ENCODE results near the gene ADARB2. TPM values are rescaled to one million over a fixed set of nuclear protein-coding genes. Genes with fewer than 3 reads are reported as not detected.

Gene ADARB2
- total RNA-seq, 4 donors from 2014 or later: 0.13 to 6.1 (median 0.57) TPM

DNA sequence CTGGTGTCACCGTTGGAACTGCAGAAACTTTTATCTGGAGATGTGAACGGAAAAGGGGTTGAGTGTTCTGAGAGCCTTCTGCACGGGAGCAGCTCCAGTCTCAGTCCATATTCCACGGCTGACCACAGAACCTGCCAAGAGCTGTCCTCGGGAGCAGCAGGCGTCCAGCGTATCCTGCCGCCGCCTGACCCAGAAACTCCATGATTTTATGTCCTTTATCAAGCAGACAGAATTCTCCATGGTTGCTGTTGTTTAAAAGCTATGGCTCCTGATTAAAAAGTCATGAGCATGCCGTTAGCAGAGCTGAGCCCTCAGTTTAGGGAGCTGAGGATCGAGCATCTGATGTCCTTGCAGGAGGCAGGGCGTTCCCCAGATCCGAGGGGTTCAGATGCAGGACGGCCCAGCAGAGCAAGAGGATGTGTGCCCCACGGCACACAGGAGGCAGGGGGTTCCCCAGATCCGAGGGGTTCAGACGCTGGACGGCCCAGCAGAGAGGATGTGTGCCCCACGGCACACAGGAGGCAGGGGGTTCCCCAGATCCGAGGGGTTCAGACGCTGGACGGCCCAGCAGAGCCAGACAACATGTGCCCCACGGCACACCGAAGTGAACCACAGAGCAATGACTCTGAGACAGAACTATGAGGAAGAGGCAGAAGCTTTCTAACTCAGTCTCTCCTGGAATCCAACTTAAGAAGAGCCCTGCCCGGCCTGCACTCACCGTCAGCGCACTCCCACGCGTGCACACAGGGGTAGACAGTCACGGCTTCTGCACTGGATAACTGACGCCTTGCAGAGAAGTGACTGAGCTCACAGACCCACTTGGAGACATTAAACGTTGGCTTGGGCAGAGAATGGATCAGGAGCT is 584.7 kb downstream of the ADARB2 start:
- TF ChIP-seq, protein P1, sequence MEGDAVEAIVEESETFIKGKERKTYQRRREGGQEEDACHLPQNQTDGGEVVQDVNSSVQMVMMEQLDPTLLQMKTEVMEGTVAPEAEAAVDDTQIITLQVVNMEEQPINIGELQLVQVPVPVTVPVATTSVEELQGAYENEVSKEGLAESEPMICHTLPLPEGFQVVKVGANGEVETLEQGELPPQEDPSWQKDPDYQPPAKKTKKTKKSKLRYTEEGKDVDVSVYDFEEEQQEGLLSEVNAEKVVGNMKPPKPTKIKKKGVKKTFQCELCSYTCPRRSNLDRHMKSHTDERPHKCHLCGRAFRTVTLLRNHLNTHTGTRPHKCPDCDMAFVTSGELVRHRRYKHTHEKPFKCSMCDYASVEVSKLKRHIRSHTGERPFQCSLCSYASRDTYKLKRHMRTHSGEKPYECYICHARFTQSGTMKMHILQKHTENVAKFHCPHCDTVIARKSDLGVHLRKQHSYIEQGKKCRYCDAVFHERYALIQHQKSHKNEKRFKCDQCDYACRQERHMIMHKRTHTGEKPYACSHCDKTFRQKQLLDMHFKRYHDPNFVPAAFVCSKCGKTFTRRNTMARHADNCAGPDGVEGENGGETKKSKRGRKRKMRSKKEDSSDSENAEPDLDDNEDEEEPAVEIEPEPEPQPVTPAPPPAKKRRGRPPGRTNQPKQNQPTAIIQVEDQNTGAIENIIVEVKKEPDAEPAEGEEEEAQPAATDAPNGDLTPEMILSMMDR (IDR thresholded peaks at IDR 0.05): no peak
- no peak for DNase-seq (ENCODE audit: low spot score)

DNA sequence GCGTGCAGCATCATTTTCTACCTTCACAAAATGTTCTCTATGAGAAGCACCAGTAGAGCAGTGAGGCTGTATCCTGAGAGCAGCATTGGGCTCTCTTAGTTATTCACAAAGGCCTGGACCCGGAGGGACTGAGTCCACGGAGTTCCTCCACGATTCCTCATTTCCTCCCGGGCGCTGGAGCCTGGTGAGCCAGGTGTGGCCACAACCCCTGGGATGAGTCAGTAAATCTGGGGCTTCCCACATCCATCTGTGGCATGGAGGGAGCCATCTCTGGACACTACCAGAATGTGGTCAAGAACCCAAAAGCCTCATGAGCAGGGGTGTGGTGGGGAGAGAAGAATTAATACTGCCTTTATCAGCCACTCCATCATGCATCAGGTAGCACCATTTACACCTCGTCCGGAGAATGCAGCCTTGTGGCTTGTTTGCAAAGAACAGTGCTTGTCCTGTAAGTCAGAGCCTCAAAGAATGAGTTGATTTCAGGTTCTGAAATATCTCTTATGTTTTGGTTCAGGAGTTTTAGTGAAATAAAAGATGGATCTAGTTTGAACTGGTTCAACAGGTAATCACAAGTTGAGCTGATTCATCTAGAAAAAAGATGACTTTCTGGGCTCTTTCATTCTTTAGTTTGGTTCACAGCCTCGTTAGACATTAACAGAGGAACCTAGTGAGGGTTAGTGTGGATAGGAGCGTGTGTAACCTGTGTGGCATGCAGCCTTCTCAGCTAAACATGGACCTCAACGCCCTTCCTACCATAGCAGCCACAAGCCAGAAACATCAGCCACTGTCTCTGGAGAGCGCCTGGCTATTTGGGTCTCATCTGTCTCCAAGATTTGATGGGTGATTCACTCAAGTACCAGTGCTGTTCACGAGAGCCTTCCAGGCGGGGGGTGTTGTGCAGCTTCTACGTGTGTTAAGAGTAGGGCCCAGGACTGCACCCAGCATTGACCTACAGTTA is 586.0 kb downstream of the ADARB2 start:
- TF ChIP-seq, protein P1 (IDR thresholded peaks at IDR 0.05): no peak
- DNase-seq (ENCODE audit: low spot score) (no peak), ATAC-seq (ENCODE audit: low FRiP score) (no peak)

More for the DNA sequence above, 584.7 kb downstream of the ADARB2 start:
- ATAC-seq (ENCODE audit: low FRiP score): no peak

DNA sequence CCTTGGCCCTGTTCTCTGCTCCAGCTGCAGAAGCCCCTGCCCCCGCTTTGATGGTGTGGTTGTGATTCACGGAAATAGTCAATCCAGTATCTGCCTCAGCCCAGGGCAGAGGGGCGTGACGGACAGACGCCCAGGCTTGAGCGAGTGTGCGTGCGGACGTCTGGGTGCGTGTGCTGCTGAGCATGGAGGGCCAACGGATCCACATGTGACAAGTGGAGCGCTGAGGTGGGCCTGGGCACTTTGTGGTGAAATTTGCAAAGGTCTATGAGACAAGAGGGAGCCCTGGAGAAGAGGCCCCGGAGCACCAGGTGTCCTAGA is 586.7 kb downstream of the ADARB2 start:
- TF ChIP-seq, protein P1 (IDR thresholded peaks at IDR 0.05): no peak
- ATAC-seq (ENCODE audit: low FRiP score) (no peak), DNase-seq (ENCODE audit: low spot score) (no peak)

DNA sequence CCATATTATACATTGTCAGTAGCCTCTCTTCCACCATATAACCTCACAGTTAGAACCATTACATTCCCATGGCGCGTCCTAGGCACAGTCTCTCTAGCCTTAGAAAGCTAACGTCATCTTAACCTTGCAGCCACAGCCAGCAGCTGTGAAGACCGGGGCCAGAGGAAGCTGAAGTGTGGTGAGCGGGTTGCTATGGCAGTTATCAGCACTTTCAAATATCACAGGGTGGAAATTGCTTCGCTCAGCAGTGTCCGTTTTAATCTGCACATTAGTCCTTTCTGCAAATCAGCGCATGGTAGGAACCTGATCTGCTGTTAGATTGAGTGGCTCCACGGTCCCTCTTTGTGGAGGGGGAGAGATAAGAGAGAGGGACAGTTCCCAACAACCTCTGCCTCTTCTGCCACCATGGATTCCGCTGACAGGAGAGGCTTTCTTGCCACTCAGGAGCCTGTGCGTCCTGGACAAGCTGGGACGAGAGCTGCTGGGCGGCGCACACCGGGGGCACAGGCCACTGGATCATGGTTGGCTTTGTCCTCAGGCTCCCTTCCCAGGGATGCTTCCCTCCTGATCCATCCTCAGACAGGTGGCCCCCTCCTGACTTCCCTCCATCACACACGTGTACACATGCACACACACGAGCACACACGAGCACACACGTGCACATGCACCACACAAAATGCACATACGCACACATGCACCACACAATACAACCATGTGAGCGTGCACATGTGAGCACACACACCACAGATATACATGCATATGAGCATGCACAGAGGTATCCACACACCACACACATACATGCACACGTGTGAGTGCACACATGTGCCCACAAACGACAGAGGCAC is 587.3 kb downstream of the ADARB2 start:
- no peak for DNase-seq (ENCODE audit: low spot score)

DNA sequence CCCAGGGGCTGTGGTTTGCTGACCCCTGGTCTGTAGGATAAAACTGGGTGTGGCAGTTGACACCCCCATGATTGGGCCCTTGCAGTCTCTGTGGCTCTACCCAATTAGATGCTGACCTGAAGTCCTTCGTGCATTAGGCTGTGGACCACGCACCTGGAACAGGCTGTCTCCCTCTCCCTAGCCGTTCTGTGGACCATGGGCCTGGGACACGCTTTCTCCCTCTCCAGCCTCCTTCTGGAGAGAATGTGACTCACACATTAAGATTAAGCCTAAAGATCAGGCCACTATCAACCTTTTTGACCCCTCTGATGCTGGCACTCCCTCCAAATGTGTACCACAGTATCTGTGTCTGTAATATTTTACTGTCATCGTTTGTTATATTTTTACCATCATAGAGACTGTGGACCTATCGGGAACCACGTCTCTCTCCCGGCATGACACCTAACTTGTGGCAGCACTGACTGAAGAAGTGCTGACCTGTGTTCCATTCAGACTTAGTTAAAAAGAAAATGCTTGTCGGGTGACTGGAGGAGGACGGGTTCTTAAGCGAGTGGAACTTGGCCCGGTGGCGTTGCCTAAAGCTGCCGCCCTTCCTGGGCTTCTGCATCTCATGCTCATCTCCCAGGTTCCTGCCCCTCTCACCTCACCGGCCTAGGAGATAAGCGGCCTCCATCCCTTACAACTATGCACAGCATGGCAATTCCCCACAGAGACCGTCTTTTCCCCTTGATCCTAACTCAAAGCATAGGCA is 588.3 kb downstream of the ADARB2 start:
- TF ChIP-seq, protein P1 (IDR thresholded peaks at IDR 0.05): no peak
- DNase-seq (ENCODE audit: low spot score) (no peak), ATAC-seq (ENCODE audit: low FRiP score) (no peak)

More for the DNA sequence above, 587.3 kb downstream of the ADARB2 start:
- TF ChIP-seq, protein P1 (IDR thresholded peaks at IDR 0.05): no peak
- ATAC-seq (ENCODE audit: low FRiP score): no peak

DNA sequence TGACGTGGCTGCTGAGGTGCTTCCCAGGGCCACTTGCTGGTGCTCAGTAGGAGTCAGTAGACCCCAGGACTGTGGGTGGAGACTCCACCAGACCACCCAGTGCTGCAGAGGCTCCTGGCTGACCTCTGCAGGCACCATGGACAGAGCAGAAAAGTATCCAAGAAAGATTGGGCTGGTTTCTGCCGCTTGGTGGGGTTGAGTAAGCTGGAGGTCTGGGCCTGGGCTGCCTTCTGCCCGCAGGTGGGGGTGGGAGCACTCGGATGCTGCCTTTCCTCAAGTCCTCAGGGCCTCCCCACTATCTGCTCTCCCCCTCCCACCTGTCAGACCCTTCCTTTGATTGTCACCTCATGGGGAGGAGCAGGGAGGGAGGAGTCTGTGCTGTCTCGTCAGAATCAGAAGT is 589.5 kb downstream of the ADARB2 start:
- no peak for DNase-seq (ENCODE audit: low spot score)
- ATAC-seq (ENCODE audit: low FRiP score): no peak
- TF ChIP-seq, protein P1 (IDR thresholded peaks at IDR 0.05): no peak
